Mucosa of descending colon (tissue), 3 donors: ENCODE data around the gene UNC80. TPM values are rescaled to one million over a fixed set of nuclear protein-coding genes. Genes with fewer than 3 reads are reported as not detected.

ENCODE experiments used
- ATAC-seq: fragments of 200-7000 bp; cut with Tn5 transposase; one replicate; pipeline ENCODE4 v1.9.1; 2020; ENCODE audit warnings: mild to moderate bottlenecking, moderate library complexity
- DNase-seq, 3 donors: peaks; one replicate each; pipeline ENCODE4 v3.0.0-alpha.2; 2020
- H3K36me3 ChIP-seq: fragments of 200-600 bp; one replicate; pipeline ENCODE4 v1.8.0; 2021; ENCODE audit warnings: low read depth, mild to moderate bottlenecking
- H3K4me1 ChIP-seq: fragments of 200-600 bp; one replicate; pipeline ENCODE4 v1.8.0; 2021; ENCODE audit warnings: low read depth, mild to moderate bottlenecking
- H3K4me3 ChIP-seq: fragments of 200-600 bp; one replicate; pipeline ENCODE4 v1.8.0; 2021; ENCODE audit warnings: mild to moderate bottlenecking
- H3K9me3 ChIP-seq: fragments of 200-600 bp; one replicate; pipeline ENCODE4 v1.8.0; 2021; ENCODE audit warnings: mild to moderate bottlenecking
- intact Hi-C, 2 donors: fragments of 100-400 bp; cut with DNase I in 1 of 2; cut with micrococcal nuclease in 1 of 2; formaldehyde crosslinking; loops; one replicate each; pipeline versions ENCODE4 v1.11.0 to v1.11.1; 2022; cut with DNase I, micrococcal nuclease
- total RNA-seq, 3 donors: library from RNA; stranded (reverse); fragmentation: NEBNext Ultra II Directional in 2 of 3; extraction: Animal tissue kit (Norgen Biotek cat#: 25700) in 2 of 3; gene quantifications; one replicate each; pipeline versions ENCODE4 v1.2.1 to v1.2.4, GENCODE V29; 2021 to 2023
- TF ChIP-seq, protein P1 (sequence below): fragments of 200-600 bp; IDR thresholded peaks from one replicate; pipeline ENCODE4 v1.8.0; 2022; ENCODE audit warnings: antibody characterized with exemption, mild to moderate bottlenecking
- donor health status: DM: no; HTN: no; CAD: no; lungs with moderate emphysema.
- donor health status: DM: no; HTN: no; CAD: no.
- donor health status: DM: no; HTN: yes; CAD: no.

The UNC80 gene
- total RNA-seq, 3 donors from 2014 or later, result 0.09 to 1.6 (median 0.12) TPM

DNA sequence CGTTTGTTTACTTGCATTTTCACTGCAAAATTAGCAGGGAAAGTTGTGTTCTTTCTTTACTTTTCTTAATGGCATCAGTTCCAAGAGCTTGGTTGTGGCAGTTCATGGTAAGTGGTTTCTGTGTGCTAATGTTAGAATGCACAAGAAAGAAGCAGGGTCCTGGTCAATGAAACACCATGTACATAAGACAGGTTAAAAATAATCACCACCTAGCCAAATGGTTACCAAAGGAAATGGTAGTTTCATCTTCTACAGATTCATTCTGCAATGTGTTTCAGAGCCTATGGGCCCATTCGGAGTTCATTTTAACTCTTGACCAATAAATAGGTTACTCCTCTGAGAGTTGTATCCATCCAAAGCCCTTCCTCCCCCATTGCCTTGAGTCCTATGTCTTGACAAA, 212.7 kb downstream of the UNC80 start:
- intact Hi-C loops, result loop anchor here in 1 of 2 donors (5.0 kb wide), 1 partner anchor 208 kb away; no protein-coding TSS in a partner anchor

DNA sequence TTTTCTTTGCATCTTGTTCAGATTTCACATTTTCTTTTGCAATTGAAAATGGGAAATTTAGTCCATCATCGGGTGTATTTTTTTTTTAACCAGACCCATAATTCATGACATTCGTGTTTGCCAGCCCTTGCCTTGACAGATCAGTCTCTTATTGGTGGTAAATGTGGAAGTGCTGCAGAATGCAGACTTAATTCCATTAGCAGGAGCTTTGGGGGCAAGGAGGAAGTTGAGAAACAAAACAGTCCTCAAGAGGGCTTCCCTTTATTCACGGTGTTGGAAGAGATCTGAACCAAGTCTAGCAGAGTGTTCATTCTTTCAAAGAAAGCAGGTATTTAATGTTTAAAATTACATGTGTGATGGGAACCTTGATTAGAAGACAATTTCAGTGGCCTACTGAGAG, 214.2 kb downstream of the UNC80 start:
- DNase-seq (no peak), ATAC-seq (no peak)
- Histone ChIP-seq H3K4me3 (no peak overlapping the region), H3K9me3 (no peaks in the 10 kb centered on the region), H3K36me3 (no peaks in the 10 kb centered on the region), H3K4me1 (no peaks in the 10 kb centered on the region)
- TF ChIP-seq, protein P1, sequence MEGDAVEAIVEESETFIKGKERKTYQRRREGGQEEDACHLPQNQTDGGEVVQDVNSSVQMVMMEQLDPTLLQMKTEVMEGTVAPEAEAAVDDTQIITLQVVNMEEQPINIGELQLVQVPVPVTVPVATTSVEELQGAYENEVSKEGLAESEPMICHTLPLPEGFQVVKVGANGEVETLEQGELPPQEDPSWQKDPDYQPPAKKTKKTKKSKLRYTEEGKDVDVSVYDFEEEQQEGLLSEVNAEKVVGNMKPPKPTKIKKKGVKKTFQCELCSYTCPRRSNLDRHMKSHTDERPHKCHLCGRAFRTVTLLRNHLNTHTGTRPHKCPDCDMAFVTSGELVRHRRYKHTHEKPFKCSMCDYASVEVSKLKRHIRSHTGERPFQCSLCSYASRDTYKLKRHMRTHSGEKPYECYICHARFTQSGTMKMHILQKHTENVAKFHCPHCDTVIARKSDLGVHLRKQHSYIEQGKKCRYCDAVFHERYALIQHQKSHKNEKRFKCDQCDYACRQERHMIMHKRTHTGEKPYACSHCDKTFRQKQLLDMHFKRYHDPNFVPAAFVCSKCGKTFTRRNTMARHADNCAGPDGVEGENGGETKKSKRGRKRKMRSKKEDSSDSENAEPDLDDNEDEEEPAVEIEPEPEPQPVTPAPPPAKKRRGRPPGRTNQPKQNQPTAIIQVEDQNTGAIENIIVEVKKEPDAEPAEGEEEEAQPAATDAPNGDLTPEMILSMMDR, result no peak
- intact Hi-C loops, result no loop called here

More for the DNA sequence above, 212.7 kb downstream of the UNC80 start:
- ATAC-seq, result no peak
- Histone ChIP-seq H3K4me1 (no peaks in the 10 kb centered on the region), H3K36me3 (no peaks in the 10 kb centered on the region), H3K4me3 (no peak overlapping the region), H3K9me3 (no peaks in the 10 kb centered on the region)
- TF ChIP-seq, protein P1, result no peak
- no peak for DNase-seq

DNA sequence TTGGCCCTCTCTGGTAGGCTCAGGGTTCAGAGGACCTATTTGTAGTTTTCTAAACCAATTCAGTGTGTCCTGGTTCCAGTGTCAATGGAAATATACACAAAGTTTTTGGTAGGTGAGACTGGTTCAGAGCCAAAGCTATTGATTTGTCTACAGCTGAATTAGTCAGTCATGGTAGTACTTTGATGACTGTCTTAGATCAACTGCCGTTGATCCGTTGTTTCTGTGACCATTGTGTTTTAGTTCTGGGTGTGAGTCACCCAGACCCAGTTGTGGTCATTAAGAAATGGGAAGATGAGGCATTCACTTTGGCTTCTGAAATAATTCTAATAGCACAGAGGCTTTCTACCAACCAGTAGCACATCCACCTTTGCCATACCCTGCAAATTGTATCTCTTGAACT, 214.8 kb downstream of the UNC80 start:
- Histone ChIP-seq H3K36me3 (no peaks in the 10 kb centered on the region), H3K4me1 (no peaks in the 10 kb centered on the region), H3K4me3 (no peak overlapping the region), H3K9me3 (no peaks in the 10 kb centered on the region)
- intact Hi-C loops, result no loop called here
- no peak for DNase-seq
- no peak for ATAC-seq
- TF ChIP-seq, protein P1, result no peak

DNA sequence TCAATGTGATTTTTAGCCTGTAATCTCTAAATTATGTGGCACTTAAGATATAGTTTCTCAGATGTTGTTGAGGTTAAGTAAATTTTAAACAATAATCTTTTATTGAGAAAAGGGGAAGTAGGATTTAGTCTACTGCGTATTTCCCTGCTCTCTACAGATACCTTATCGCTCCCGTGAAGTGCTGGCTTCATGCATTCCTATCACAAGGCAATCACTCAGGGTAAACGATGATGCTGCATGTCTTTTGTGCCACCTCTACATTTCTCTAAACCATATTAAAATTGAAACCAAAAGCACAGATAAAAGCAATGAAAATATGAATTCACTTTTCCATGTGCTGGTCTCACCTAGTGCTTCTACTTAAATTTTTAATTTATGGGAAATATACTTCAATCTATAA, 216.4 kb downstream of the UNC80 start:
- DNase-seq (no peak), ATAC-seq (no peak)
- Histone ChIP-seq H3K9me3 (no peaks in the 10 kb centered on the region), H3K4me1 (no peaks in the 10 kb centered on the region), H3K36me3 (no peaks in the 10 kb centered on the region), H3K4me3 (no peak overlapping the region)
- intact Hi-C loops, result no loop called here
- TF ChIP-seq, protein P1, result no peak

DNA sequence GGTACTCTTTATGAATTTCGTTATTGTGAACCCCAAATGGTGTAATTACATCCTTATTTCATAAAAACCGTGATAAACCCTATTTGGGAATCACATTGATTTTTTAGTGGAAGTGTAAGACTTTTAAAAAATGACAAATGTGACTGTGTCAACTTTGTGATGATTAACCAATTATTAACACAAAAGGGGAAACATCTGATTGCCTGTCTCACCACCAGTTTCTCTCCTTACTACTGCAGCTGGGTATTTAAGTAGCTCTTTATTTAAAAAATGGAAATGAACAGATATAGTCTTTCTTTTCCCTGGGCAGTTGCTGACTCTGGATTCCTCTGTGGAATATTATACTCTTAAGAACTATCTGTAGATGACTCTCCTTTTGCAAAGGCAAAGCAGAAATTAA, 219.2 kb downstream of the UNC80 start:
- Histone ChIP-seq H3K36me3 (no peaks in the 10 kb centered on the region), H3K9me3 (no peaks in the 10 kb centered on the region), H3K4me3 (no peak overlapping the region), H3K4me1 (no peaks in the 10 kb centered on the region)
- intact Hi-C loops, result no loop called here
- ATAC-seq (no peak), DNase-seq (no peak)
- TF ChIP-seq, protein P1, result no peak

DNA sequence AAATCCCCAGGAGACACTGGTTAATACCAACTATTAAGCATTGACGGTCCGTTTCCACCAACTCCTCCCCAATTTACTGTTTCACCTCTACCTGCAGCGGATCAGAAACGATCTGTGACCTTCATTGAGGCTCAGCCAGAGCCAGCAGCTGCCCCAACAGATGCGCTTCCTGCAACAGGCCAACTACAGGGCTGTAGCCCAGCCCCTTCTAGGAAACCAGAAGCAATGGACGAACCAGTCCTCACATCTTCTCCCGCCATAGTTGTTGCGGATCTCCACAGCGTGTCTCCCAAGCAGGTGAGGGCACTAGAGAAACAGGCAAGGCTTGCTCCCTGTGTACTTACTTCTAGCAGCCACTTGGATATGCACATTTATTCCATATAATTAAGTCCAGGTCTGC, 222.3 kb downstream of the UNC80 start:
- TF ChIP-seq, protein P1, result no peak
- Histone ChIP-seq H3K4me1 (no peaks in the 10 kb centered on the region), H3K4me3 (no peak overlapping the region), H3K36me3 (no peaks in the 10 kb centered on the region), H3K9me3 (no peaks in the 10 kb centered on the region)
- intact Hi-C loops, result no loop called here
- DNase-seq (no peak), ATAC-seq (no peak)
